Hematopoietic multipotent progenitor cell treated with erythropoietin and hydrocortisone succinate and interleukin-3 and kit ligand, for 15 days (in vitro differentiated cells): Measurements from ENCODE around the gene MON1A.
"Not testable (repeated sequence)": the region's sequence is repeated elsewhere in the genome, so short reads cannot be mapped to it uniquely, and the experiment has no call there.

Experiments
- DNase-seq: peaks from one replicate; pipeline ENCODE4 v3.0.0-alpha.2; 2015; ENCODE audit warnings: low spot score

The MON1A gene

DNA sequence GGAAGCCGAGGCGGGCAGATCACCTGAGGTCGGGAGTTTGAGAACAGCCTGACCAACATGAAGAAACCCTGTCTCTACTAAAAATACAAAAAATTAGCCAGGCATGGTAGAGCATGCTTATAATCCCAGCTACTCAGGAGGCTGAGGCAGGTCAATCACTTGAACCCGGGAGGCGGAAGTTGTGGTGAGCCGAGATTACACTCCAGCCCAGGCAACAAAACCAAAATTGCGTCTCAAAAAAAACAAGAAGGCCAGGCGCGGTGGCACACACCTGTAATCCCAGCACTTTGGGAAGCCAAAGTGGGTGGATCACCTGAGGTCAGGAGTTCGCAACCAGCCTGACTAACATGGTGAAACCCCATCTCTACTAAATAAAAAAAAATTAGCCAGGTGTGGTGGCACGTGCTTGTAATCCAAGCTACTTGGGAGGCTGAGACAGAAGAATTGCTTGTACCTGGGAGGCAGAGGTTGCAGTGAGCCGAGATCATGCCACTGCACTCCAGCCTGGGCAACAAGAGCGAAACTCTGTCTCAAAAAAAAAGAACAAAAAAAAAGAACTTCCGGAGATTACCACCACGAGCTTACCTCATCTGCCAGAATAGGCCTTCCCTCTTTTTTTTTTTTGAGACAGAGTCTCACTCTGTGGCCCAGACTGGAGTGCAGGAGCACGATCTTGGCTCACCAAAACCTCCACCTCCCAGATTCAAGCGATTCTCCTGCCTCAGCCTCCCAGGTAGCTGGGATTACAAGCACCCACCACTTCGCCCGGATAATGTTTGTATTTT is 11.6 kb downstream of the MON1A start:
- not testable (repeated sequence) for DNase-seq

DNA sequence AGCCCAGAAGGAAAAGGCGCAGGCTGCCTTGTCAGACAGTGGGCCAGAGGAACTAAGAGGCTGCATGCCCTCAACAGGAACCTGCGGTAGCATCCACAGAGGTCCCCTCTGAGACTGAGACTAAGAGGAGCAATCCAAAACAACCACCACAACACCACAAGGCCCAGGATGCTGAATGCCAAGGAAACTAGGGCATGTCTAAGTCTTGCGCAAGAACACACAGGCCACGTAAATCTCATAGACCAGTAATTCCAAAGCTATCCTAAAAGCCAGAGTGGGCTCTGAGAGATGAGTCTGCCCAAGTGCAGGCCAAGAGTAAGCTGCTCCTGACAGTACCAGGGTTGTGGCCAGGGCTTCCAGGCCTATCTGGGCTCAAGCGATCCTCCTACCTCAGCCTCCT is 12.9 kb downstream of the MON1A start:
- DNase-seq, result no peak

DNA sequence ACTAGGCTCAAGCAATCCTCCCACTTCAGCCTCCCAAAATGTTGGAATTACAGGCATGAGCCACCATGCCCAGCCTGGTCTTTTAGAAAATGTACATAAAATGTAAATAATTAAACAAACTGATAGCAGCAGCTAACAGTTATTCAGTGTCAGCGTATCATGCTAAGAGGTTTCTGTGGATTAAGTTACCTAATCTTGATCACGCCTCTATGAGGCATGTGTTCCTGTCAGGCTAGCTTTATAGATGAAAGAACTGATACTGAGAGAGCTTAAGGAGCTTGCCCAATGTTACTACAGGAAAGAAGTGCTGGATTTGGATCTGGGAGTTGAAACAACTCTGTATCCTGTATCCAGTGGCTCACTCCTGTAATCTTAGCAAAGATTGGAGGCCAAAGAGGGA is 14.7 kb downstream of the MON1A start:
- no peak for DNase-seq

DNA sequence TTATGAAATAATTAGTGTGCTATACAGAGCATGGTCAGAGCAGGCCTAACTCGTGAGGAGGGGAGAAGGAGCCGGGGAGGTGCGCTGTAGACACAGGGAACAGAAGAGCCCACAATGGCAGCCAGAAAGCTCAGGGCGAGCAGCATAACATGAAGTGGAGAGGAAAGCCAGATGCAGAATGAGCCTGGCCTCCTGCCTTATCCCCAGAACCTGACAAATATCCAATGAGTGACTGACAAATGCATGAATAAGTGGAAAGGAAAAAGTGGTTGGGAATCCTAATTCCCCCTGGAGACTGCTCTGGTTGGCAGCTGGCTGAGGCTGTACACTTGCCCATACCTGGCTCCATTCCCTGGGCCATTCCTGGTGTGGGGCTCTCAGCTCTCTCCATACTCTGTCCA is 16.7 kb downstream of the MON1A start:
- no peak for DNase-seq

DNA sequence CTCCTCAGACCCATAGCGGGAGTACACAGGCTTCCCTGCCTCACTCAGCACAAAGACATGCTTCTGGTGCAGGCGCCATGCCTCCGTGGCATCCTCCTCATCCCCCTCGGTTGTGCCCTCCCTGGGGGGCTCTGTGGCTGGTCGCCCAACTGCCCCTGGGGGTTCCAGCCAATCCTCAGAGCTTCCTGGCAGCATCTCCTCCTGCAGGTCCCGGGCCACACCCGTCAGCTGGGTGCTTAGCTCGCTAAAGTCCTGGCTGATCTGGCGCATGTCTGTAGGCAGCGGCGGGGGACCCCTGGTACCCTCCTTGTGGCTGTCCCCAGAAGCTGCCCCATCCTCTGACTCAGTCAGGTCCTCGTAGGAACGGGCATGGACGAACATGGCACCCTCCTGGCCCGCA is 18.0 kb downstream of the MON1A start:
- DNase-seq, result no peak

DNA sequence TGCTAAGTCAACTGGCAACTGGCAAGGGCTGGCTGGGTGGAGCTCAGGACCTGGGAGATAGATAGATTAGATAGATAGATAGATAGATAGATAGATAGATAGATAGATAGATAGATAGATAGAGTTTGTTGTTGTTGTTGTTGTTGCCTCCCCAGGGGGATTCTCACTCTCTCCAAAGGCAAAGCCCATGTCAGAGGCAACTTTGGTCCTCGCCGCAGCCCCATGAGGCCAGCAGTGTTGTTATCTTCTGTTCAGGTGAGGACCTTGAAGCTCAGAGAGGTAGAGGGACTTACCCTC is 18.5 kb downstream of the MON1A start:
- no peak for DNase-seq

DNA sequence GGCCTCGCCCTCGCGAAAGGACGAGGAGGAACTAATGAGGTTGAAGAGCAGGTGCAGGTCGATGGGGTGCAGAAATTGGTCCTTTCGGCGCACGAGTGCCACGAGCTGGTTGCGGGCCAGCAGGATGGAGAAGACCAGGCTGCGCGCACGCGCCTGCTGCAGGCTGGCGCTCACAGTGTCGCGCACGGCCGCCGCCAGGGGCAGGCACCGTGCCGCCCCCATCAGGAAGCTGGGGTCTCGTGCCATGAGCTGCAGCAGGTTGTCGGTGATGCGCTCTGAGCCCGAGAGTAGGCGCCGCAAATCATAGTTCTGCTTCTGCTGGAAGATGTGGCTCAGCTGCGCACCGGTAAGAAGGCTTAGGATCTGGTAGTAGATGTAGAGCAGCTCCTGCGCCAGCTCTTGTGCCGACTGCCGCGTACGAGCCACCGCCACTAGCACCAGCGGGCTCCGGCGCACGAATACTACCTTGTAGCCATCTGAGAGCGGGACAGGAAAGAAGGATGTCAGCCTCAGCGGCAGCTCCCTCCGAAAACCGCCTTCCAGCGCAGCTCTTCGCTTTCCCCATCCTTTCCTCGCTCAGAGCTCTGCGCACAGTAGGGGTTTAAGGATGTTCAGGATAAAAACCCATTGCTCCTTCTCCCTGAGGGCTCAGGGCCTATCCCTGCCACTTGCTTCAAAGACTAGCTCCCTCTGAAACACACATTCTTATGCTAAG is 19.0 kb downstream of the MON1A start:
- no peak for DNase-seq

DNA sequence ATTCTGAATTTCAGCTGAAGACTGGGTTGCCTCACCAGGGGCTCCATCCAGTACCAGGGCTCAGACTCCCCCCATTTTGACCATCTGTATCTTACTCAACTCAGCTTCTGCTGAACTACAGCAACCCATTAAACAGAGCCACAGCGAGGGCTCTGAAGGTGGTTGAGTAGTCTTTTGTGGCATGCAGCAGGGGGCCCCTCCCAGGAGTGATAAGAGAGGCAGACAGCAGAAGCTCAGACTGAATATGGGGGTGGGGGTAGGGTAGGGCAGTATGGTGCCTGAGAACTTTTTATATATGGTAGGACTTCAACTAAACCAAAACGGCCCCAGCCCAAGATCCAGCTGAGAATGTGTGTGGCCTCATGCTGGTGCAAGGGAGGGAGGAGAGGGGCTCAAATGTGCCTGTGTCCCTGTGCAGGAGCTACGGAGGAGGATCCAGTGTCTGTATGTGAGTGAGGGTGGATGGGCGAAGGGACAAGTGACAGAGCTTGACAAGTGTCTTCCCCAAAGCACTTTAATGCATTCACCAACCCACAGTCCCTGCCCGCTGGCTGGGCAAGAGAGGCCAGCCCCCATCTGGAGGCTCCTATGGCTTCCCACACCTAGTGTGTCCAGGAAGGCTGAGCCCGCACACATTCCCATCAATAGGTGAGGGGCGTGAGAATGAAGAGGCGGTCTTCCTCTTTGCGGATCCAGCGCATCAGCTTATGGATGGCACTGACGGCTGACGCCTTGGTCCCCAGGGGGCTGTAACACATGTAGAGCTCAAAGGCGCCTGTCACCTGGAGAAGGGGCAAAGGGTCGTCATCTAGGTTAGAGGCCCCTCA is 21.0 kb downstream of the MON1A start:
- no peak for DNase-seq

DNA sequence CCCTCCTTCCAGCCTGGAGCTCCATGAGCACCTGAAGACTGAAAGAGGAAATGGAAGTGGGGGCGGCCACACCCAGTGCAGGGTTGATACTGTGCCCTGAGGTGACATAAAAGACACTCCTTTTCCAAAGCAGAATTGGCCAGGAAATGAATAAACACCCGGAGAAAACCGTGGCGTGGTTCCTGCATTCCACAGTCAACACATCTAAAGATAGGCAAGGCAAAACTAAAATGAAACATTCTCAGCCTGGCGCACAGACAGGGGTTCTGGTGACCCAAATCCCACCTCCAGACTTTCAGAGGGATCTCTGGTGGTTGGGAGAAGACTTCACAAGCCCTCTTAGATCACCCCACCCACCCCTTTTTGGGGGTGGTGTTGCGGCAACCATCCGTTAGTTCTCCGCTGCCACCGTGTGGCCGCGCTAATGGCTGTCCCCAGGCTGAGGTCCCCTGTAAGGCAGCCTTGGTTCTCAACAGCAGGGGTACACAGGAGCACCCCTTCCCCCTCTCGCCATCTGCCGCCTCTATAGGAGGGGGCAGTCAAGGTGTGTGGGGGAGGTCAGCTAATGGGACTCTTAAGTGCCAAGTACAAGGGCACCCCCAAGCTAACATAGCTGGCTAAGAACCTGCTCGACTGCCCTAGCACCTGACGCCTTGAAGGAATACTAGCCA is 23.4 kb downstream of the MON1A start:
- peak; percentile 45 for DNase-seq

DNA sequence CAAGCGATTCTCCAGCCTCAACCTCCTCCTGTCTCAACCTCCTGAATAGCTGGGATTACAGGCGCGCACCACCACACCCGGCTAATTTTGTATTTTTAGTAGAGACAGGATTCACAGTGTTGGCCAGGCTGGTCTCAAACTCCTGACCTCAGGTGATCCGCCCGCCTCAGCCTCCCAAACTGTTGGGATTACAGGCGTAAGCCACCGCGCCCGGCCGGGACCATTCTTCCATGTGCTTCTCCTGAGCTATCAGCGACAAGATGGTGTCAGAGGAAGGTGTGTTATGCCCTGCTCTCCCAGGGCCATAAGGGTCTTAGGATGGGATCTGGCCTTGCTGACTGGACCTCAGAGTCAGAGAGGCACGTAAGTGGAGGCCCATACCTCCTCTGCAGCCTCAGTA is 25.2 kb downstream of the MON1A start:
- not testable (repeated sequence) for DNase-seq

DNA sequence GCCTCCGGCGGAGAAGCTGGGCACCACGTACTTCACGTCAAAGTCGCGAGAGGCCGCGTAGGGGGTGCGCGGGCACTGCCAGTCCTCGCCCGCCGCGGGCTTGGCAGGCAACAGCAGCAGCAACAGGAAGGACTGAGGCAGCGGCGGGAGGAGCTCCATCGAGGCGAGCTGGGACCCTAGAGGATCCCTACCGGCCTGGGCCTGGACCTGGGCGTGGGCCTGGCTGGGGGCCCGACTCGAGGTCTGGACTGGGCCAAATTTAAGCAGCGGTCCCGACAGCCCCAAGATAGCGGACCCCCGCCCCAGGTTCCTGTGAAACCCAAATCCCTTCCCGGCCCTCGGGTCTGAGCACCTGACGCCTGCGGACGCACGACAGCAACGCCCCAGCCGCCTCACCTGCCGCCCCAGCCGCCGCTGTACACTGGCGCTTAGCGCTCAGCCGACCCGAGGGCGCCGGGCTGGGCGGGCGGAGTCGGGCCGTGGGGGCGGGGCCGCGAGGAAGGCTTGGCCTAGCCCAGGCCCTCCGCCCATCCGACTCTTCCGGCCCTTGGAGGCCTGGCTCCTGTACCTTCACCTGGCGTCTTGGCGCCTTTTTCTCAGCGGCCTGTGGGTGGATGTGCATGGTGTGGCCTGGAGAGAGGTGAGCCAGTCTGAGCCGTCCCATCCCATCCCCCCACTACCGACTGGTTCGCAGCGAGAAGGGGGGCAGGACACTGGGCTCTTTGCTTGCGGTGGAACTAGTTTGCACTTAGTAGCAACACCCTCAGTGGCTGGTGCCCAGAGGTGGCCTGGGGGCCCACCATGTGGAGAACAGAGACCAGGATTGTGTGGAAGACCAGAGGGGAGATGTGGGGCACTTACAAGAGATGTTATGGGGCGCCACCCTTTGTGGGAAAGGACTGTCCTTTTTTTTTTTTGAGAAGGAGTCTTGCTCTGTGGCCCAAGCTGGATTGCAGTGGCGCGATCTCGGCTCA is 25.9 kb downstream of the MON1A start, which contains the start of gene MST1R:
TSS of gene MST1R (minus strand) at position 423 of the 974 bp plus-strand sequence. CDS start at position 159, 264 bp downstream.
- peak; percentile 76 for DNase-seq

DNA sequence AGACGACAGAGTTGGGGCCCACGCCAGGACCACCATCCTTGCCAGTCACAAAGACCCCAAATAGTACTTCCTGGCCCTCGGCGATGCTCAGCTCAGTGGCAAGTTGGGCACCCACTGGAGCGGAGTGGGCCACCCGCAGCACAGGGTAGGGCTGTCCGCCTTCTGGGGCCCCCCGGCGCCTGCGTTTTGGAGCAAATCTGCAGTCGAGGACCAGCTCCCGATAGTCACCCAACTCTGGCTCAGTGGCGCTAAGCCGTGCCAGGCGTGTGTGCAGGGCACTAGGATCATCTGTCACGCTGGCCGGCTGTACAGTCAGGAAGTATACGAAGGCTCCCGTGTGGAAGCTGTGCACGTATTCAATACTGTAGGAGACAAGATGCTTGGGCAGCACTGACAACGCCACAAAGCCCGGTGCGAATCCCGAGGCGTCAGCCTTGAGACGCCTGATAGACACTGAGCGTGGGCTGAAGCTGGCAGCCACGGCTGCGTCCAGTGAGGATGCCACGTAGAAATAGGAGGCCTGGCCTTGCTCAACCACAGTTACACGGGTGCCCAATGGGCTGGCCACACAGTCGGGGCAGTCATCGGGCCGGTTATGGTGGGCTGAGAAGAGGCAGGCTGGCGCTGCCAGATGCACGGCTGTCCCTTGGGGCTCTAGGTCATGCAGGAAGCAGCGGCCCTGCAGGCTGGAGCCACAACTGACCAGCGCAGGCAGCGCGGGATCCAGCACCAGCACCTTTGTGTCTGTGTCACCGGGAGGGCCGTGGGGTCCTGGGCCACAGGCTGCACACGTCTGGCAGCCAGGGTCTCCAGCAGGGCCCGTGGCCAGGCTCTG is 26.9 kb downstream of the MON1A start:
- DNase-seq, result no peak

DNA sequence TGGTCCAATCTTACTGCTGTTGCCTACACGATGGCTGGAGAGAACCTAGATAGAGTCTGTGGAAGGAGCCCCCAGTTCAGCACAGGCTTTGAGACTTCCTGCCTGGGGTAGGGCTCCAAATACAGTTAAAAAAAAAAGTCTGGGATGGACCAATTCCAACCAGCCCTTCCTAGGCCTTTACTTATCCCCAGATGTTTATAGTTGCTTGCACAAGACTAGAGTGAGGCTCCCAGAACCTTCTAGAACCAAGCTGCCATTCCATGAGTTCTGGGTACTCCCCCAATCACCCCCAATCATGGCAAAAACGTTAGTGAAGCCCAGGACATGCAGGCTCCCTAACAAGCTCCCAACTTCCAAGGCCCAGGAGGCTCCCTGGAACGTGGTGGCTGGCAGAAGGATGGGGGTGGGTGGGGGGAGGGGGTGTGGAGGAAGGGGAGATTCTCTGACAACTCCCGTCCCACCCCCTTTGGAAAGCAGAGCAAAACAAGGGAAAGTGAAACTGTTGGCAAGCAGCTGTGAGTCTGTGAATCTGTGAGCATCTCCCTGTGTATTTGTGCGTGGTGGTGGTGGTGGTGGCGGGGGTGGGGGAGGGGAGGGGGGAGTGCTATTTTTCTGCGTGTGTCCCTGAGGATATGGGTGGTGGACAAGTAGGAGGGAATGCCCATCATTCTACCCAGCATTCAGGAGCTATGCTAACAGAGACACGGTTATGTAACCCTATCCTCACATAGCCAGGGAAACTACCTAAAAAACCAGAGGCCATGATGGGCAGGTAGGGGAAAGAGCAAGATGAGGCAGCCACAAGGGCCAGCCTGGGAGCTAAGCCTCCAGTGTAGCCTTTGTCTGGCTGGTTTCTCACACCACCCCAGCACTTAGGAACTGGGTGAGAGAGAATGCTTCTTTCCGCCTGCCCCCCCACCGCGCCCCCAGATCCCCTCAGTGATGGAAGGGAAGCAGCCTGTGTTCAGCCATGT is 28.0 kb downstream of the MON1A start:
- no peak for DNase-seq

DNA sequence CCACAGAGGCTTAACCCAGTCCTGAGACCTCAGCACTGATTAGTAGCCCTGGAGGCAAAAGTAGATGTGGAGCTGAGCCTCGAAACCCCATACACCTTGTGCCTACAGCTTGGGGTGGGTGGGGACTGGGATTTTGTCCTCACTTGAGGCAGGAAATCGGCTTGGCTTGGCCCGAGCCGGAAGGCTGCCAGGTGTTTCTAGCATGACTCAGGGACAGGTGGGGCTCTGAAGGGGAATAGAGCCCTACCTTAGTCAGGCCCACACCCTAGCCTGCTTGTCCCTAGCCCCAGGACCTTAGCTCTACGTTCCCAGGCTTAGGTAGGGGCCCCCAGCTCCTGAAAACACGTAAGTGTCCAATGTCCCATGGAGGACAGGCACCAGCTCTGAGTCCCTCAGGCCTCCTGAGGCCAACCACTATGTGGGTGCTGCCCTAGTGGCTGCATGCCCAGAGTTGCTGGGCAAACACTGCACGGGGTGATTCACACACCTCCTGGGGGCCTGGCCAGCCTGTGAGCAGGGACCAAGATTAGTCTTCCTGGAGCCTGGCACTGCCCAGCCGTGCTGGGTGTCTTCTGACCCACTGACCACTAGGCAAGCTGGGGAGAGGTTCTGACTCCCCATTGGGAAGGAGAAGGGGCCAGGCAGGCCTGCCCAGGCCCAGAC is 29.0 kb downstream of the MON1A start:
- no peak for DNase-seq

DNA sequence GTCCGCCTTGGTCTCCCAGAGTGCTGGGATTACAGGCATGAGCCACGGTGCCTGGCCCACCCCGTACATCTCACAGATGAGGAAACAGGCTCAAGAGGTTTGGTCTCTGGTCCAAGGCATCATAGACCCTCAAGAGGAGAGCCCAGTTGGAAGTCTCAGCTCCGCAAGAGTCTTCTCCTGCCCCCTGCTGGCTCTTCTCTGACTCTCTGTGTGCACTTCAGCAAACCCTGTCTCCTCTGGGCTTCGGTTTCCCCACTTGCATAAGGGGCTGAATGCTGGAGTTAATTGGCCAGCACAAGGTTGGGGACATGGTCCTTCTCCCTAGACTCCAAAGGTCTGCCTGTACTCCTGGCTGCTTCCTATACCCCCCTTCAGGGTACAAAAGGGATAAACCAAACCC is 29.8 kb downstream of the MON1A start:
- no peak for DNase-seq

DNA sequence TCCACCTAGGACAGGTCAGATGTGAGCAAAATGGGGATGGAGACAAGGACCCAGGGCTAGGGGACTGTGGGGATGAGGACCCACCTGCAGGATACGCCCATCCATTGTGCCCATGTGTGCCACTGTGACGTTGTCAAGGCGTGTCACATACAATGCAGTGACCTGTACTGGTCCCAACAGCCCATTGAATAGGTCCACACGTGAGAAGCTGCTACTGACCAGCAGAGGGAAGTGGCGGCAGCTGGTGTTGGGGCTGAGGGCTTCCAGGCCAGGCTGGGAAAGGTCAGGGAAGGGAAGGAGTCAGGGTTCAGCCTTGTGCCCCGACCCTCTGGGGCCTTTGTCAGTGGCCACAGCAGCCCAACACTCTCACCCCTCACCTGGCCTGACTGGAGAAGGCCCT is 30.6 kb downstream of the MON1A start:
- DNase-seq, result no peak

DNA sequence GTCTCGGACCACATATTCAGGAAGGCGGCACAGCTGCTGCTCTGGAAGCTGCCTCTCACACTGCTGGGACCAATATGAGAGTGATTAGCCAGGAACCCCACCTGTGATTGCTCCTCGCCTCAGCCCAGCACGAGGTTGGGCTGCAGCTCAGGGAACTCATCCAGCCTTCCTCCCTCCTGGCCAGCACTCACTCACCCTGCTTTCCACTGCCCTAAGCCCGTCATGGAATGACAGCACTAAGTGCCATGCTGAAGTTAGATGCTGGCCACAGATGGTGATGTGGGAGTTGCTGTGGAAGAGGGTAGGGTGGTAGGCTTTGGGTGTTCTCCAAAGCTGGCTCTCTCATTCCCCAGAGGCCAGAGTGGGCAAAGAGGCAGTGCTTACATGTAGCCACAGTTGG is 33.3 kb downstream of the MON1A start:
- DNase-seq, result no peak

DNA sequence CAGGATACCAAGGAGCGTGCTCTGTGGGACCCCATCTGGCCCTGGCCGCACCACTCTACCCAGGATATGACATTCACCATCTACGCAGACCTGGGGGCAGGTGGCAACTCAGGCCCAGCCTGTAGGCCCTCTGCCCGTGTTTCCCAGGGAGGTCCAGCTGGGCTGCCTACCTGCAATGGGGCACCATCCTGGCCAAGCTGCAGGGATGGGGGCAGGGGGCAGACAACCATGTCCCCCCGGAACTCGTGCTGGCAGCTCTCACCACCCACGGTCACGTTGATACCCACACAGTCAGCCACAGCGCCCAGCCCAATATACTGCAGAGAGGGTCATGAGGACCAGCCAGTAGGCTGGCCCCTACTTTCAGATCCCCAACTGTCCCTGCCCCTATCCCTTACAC is 33.8 kb downstream of the MON1A start:
- DNase-seq, result no peak
